HepG2 (cell line): ENCODE data around the gene SCML1. TPM values are rescaled to one million over a fixed set of nuclear protein-coding genes. Genes with fewer than 3 reads are reported as not detected.

Experiments used
- ATAC-seq: fragments of 200-7000 bp; cut with Tn5 transposase; 3 replicates; pipeline ENCODE4 v1.9.1; 2020; ENCODE audit warnings: mild to moderate bottlenecking, moderate library complexity
- BruUV-seq: library from RNA; stranded (reverse); fragments of 400-500 nt; replicated peaks from 2 replicates; lab custom pipeline; 2021; lab: Mats Ljungman, UMichigan
- CTCF ChIA-PET: fragments of 300-600 bp; formaldehyde crosslinking; extraction: SDS; loops from one replicate; lab custom pipeline; 2021; ENCODE audit warnings: low total read pairs, inconsistent platforms, low intra/inter-chr PET ratio; lab: Yijun Ruan, JAX
- POLR2A ChIA-PET: fragments of 350-600 bp; sonication (Branson Sonifier 250); formaldehyde crosslinking; loops from one replicate; lab custom pipeline; 2020; ENCODE audit warnings: antibody characterized with exemption, inconsistent platforms; lab: Yijun Ruan, JAX
- DNase-seq: peaks from one replicate; pipeline ENCODE4 v3.0.0-alpha.2; 2015; ENCODE audit warnings: low spot score
- FAIRE-seq: peaks from 3 replicates; lab custom pipeline; 2011; peaks lifted over from hg19 to GRCh38; lab: Jason Lieb, UNC
- H2AFZ ChIP-seq: one replicate; pipeline ENCODE4 v1.6.1; 2011; ENCODE audit warnings: low read length, inconsistent platforms
- H3K27ac ChIP-seq: fragments of 300-600 bp; 3 replicates; pipeline ENCODE4 v1.8.0; 2011; ENCODE audit warnings: mixed run types, mild to moderate bottlenecking, mixed read lengths, low read length, inconsistent platforms; ENCODE audit not compliant: insufficient read depth; ENCODE audit errors: extremely low read length
- H3K27me3 ChIP-seq, 2 experiments: fragments of 200-600 bp in 1 of 2; 2 replicates in 1 of 2; 3 replicates in 1 of 2; pipeline versions ENCODE4 v1.6.0 to v1.8.0; 2011; ENCODE audit warnings: low read length in 2 of 2, mild to moderate bottlenecking in 2 of 2, moderate library complexity in 2 of 2, inconsistent platforms in 1 of 2; ENCODE audit not compliant: insufficient read depth in 2 of 2, control insufficient read depth in 1 of 2
- H3K36me3 ChIP-seq, 2 experiments: fragments of 200-600 bp in 1 of 2; replicated peaks in 1 of 2; 2 replicates in 1 of 2; 3 replicates in 1 of 2; pipeline versions ENCODE4 v1.5.1 to v1.8.0; 2011; ENCODE audit warnings: low read length in 2 of 2, inconsistent platforms in 1 of 2; ENCODE audit not compliant: insufficient read depth in 2 of 2, control insufficient read depth in 1 of 2
- H3K4me1 ChIP-seq: 2 replicates; pipeline ENCODE4 v1.5.1; 2012; ENCODE audit warnings: low read length, inconsistent platforms; ENCODE audit not compliant: insufficient read depth
- H3K4me2 ChIP-seq: 2 replicates; pipeline ENCODE4 v1.6.0; 2011; ENCODE audit warnings: low read depth, low read length, inconsistent platforms
- H3K4me3 ChIP-seq, 3 experiments: fragments of 200-600 bp in 1 of 3; sonication (generic), shearing (Covaris generic) in 1 of 3; replicated peaks in 1 of 3; 2 replicates each; pipeline ENCODE4 v1.5.1; 2011 to 2016; ENCODE audit warnings: low read length in 3 of 3, inconsistent platforms in 2 of 3, low read depth in 2 of 3, mild to moderate bottlenecking in 2 of 3, control low read depth in 1 of 3, mixed read lengths in 1 of 3; ENCODE audit not compliant: insufficient read depth in 1 of 3
- H3K79me2 ChIP-seq: one replicate; pipeline ENCODE4 v1.6.1; 2011; ENCODE audit warnings: low read length, inconsistent platforms; ENCODE audit not compliant: insufficient read depth
- H3K9ac ChIP-seq: 2 replicates; pipeline ENCODE4 v1.6.0; 2011; ENCODE audit warnings: mild to moderate bottlenecking, low read depth, low read length, inconsistent platforms; ENCODE audit not compliant: insufficient read depth
- H3K9me3 ChIP-seq: 2 replicates; pipeline ENCODE4 v1.5.1; 2012; ENCODE audit warnings: mild to moderate bottlenecking, low read length
- H4K20me1 ChIP-seq: 2 replicates; pipeline ENCODE4 v1.6.0; 2011; ENCODE audit warnings: inconsistent platforms, mild to moderate bottlenecking, low read length, moderate library complexity; ENCODE audit not compliant: insufficient read depth
- MAF1 ChIP-seq: sonication (generic); formaldehyde crosslinking; IDR thresholded peaks from 2 replicates; pipeline ENCODE4 v1.5.0; 2020; ENCODE audit warnings: missing genetic modification reagents, borderline replicate concordance
- MYPOP ChIP-seq: sonication (generic); formaldehyde crosslinking; IDR thresholded peaks from 2 replicates; pipeline ENCODE4 v1.8.1; 2023; ENCODE audit warnings: mild to moderate bottlenecking, moderate library complexity, missing genetic modification reagents
- RBFOX2 ChIP-seq: fragments of 200-400 bp; formaldehyde crosslinking; IDR thresholded peaks from 2 replicates; pipeline ENCODE4 v1.6.1; 2017; ENCODE audit warnings: low read depth, mild to moderate bottlenecking, low read length
- TEAD3 ChIP-seq: optimal IDR thresholded peaks from 2 replicates; pipeline ENCODE3; 2016; ENCODE audit warnings: borderline replicate concordance
- ZNF646 ChIP-seq: sonication (generic); formaldehyde crosslinking; IDR thresholded peaks from 2 replicates; pipeline ENCODE4 v1.9.0; 2021; ENCODE audit warnings: mild to moderate bottlenecking, missing genetic modification reagents
- WGBS: methylation state at CpG from one replicate; pipeline ENCODE4 v1.1.6; 2017; ENCODE audit warnings: low lambda C conversion rate; 5-methylcytosine and 5-hydroxymethylcytosine counted together
- in situ Hi-C: cut with HindIII; loops from 2 replicates; pipeline ENCODE4 v1.10.0; 2017; ENCODE audit warnings: low pct_unique_long_range_greater_than_20kb; ENCODE audit not compliant: extremely low pct_ligation_motif_present
- intact Hi-C: fragments of 100-400 bp; cut with micrococcal nuclease; formaldehyde crosslinking; loops from one replicate; pipeline ENCODE4 v1.10.0; 2022; ENCODE audit not compliant: unreplicated experiment
- polyA plus RNA-seq, 8 experiments: library from polyadenylated mRNA; depleted of rRNA in 3 of 8; stranded (reverse) in 7 of 8; unstranded in 1 of 8; fragments of >200 nt; fragmentation: Illumina TruSeq in 4 of 8; extraction: Trizol in 4 of 8; gene quantifications; 2 replicates each; pipeline versions ENCODE4 v1.2.1 to v1.2.3, GENCODE V29; 2011 to 2016; ENCODE audit warnings: low read depth in 4 of 8, missing spikeins in 1 of 8, mixed read lengths in 1 of 8; ENCODE audit not compliant: insufficient read depth in 1 of 8
- total RNA-seq, 5 experiments: library from RNA; depleted of rRNA; stranded (reverse); fragments of >200 nt; fragmentation: Illumina TruSeq; extraction: Trizol; gene quantifications; 2 replicates each; pipeline ENCODE4 v1.2.3, GENCODE V29; 2016; ENCODE audit warnings: low read depth in 1 of 5

SCML1 gene
- total and polyA plus RNA-seq, 2 of the 13 experiments (the other 11 are each of a cell fraction or from before 2014, with no cell fraction given): 24.2 to 129 TPM

GRCh38 chrX:17725181-17725580 is 12.1 kb upstream of the SCML1 start:
- Histone ChIP-seq H3K27me3 (no peaks in the 10 kb centered on the region), H3K4me3 (no peak overlapping the region), H3K4me2 (no peak overlapping the region)
- TF ChIP-seq TEAD3 (peak; percentile 18), RBFOX2 (no peak)
- TF ChIP-seq, all 625 proteins: peak for 1
- intact Hi-C loops (loop anchor here (1.0 kb wide), 1 partner anchor 15 kb away; no protein-coding TSS in a partner anchor), in situ Hi-C loops (no loop called here)
- H3K9ac ChIP-seq: no peak overlapping the region
- DNase-seq (peak; percentile 51), FAIRE-seq (no peak), ATAC-seq (peak; percentile 66)
- ChIA-PET POLR2A (no interaction called here), CTCF (no interaction called here)
- no peaks in the 10 kb centered on the region for H3K79me2 ChIP-seq
- H3K9me3 ChIP-seq: no peaks in the 10 kb centered on the region
- H4K20me1 ChIP-seq: no peaks in the 10 kb centered on the region
- H3K4me1 ChIP-seq: peaks cover 8% of the 10 kb centered on the region
- H3K27ac ChIP-seq: no peak overlapping the region
- H3K36me3 ChIP-seq: no peaks in the 10 kb centered on the region
- no peak overlapping the region for H2AFZ ChIP-seq
- WGBS: no CpG with 5 or more reads among the region's 2 CpGs
- BruUV-seq: no TSS peak

GRCh38 chrX:17732138-17732783 is 5.0 kb upstream of the SCML1 start:
- Histone ChIP-seq H3K4me1 (peaks cover 34% of the 10 kb centered on the region), H3K27me3 (no peaks in the 10 kb centered on the region), H3K9me3 (no peaks in the 10 kb centered on the region), H3K27ac (no peak overlapping the region), H3K4me2 (0 out of 2 replicates have a peak overlapping the region, but pooled peaks have one; percentile 23), H3K36me3 (no peaks in the 10 kb centered on the region), H2AFZ (peak overlapping the region; percentile 27), H3K9ac (no peak overlapping the region), H3K79me2 (no peaks in the 10 kb centered on the region), H3K4me3 (no peak overlapping the region; a peak in 1 of 6 replicates), H4K20me1 (no peaks in the 10 kb centered on the region)
- FAIRE-seq (peak; percentile 37), ATAC-seq (peak; percentile 15; the same call in 1 of the 3 replicates), DNase-seq (no peak)
- ChIA-PET CTCF (no interaction called here), POLR2A (interaction anchor here (2.4 kb wide), 1 partner anchor 26 kb away, joined by 5 read pairs; no protein-coding TSS in a partner anchor)
- in situ Hi-C loops: no loop called here
- 55% methylated on average over 2 of the region's 16 CpGs for WGBS
- BruUV-seq: no TSS peak
- intact Hi-C loops: no loop called here
- TF ChIP-seq MAF1 (CRISPR knock-in tag) (no peak), MYPOP (no peak), ZNF646 (no peak)
